Activated T-cell treated with anti-CD3 and anti-CD28 coated beads, Interleukin-2, amount 50 U/mL, for 4 hours (primary cell): Measurements from ENCODE around the gene BTBD9. TPM values are rescaled to one million over a fixed set of nuclear protein-coding genes. Genes with fewer than 3 reads are reported as not detected.

Experiments
- ATAC-seq, 2 donors: fragments of 200-7000 bp; cut with Tn5 transposase; one replicate each; pipeline ENCODE4 v1.10.0; 2021
- DNase-seq: peaks from one replicate; pipeline ENCODE4 v3.0.0-alpha.2; 2020
- H3K27me3 Mint-ChIP-seq: one replicate; pipeline ENCODE4 v1.8.0; 2021; ENCODE audit warnings: low read depth, mixed read lengths
- H3K36me3 Mint-ChIP-seq: one replicate; pipeline ENCODE4 v1.8.0; 2022; ENCODE audit warnings: mixed read lengths; ENCODE audit not compliant: insufficient read depth
- H3K4me1 Mint-ChIP-seq: one replicate; pipeline ENCODE4 v1.8.0; 2021; ENCODE audit warnings: low read depth, mixed read lengths
- H3K4me3 Mint-ChIP-seq: one replicate; pipeline ENCODE4 v1.8.0; 2021; ENCODE audit warnings: mild to moderate bottlenecking, moderate library complexity, mixed read lengths
- H3K9me3 Mint-ChIP-seq: one replicate; pipeline ENCODE4 v1.8.0; 2021; ENCODE audit warnings: mixed read lengths
- total RNA-seq, 3 donors: library from RNA; stranded (reverse); gene quantifications; one replicate each; pipeline ENCODE4 v1.2.1, GENCODE V29; 2021

The BTBD9 gene
- total RNA-seq, 3 donors from 2014 or later, result 13.1 to 22.9 (median 15.5) TPM

DNA sequence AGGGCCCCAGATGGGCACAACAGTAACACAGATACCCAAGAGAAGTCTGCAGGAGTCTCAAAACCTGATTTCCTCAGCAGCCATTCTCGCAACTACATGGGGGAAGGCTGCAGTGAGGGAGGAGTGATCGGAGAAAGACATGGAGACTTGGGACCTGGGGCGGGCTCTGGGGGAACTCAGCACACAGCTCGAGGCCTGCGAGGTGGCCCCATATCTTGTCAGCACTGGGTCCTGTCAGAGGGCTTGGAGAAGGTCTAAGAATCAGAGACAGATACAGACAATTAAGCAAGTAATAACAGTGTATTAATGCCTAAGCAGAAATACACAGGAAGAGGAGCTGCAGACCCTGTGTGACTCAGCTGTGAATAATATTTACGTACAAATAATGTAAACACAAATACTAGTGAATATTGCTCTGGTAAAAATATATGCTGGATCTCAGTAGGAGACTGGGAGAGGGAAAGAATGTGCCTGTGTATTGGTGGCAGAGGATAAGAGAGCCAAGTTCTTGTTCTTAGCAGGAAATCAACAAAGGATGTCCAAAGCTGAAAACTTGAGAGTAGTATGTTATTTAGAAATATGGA, 484.0 kb downstream of the BTBD9 start:
- DNase-seq (no peak), ATAC-seq (no peak)
- Mint-ChIP-seq H3K36me3 (peaks cover 12% of the 10 kb centered on the region), H3K4me3 (no peak overlapping the region), H3K27me3 (no peaks in the 10 kb centered on the region), H3K4me1 (no peaks in the 10 kb centered on the region), H3K9me3 (no peaks in the 10 kb centered on the region)

DNA sequence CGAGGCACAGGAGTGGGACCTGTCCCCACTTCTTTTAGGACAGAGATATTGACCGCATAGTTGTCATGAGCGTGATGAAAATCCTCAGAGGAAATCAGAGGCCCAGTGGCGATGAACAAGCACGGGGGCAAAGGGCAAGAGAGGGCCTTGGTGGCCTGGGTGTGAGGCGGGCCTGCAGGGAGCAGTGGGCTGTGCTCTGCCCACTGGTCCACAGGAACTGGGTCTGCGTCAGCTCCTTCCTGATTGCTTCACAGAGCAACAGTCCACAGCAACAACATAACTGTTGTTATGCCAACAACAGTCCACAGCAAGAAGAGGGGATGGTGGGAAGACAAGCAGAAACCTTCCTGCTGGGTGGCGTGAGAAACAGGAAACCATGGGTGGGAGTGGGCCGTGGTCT, 484.6 kb downstream of the BTBD9 start:
- H3K4me1 Mint-ChIP-seq, result no peaks in the 10 kb centered on the region
- no peaks in the 10 kb centered on the region for H3K27me3 Mint-ChIP-seq
- no peak overlapping the region for H3K4me3 Mint-ChIP-seq
- no peaks in the 10 kb centered on the region for H3K9me3 Mint-ChIP-seq
- DNase-seq, result no peak
- no peak for ATAC-seq
- H3K36me3 Mint-ChIP-seq, result peaks cover 7% of the 10 kb centered on the region

GRCh38 chr6:38154731-38155130, 485.0 kb downstream of the BTBD9 start:
- H3K4me1 Mint-ChIP-seq, result no peaks in the 10 kb centered on the region
- no peak for DNase-seq
- peaks cover 5% of the 10 kb centered on the region for H3K36me3 Mint-ChIP-seq
- no peaks in the 10 kb centered on the region for H3K9me3 Mint-ChIP-seq
- H3K27me3 Mint-ChIP-seq, result no peaks in the 10 kb centered on the region
- no peak for ATAC-seq
- H3K4me3 Mint-ChIP-seq, result no peak overlapping the region

DNA sequence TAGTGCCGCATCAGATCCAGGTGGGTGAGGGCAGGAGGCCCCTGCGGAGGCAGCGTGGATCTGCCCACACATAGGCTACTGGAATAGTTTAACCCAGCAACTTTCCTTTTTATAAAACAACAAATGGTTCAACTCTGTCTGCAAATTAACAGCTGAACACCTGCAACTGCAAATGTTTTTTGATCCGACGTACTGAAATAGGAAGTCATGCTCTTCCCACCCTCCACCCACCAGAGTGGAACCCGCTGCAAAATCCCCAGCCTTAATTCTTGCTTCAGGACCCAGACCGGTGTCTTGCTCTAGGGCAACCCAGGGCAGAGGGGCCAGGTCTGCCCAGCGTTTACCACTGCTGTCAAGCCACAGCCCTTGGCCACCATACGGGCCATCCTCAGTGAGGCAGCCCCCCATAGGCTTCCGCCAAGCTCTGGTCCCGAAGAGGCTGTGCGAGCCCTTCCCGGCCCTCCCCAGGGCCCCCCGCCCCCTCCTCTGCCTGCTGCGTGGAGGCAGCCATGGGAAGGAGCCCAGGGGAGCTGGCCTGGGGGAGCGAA, 485.9 kb downstream of the BTBD9 start:
- ATAC-seq (no peak), DNase-seq (no peak)
- Mint-ChIP-seq H3K36me3 (peaks cover 5% of the 10 kb centered on the region), H3K9me3 (no peaks in the 10 kb centered on the region), H3K27me3 (no peaks in the 10 kb centered on the region), H3K4me1 (no peaks in the 10 kb centered on the region), H3K4me3 (no peak overlapping the region)

- Mint-ChIP-seq H3K36me3 (no peaks in the 10 kb centered on the region), H3K4me3 (no peak overlapping the region), H3K9me3 (no peaks in the 10 kb centered on the region)
Measured at GRCh38 chr6:38153076-38153797, 486.5 kb downstream of the BTBD9 start.

GRCh38 chr6:38152620-38153019, 487.1 kb downstream of the BTBD9 start:
- ATAC-seq, result no peak
- Mint-ChIP-seq H3K4me1 (no peaks in the 10 kb centered on the region), H3K4me3 (no peak overlapping the region), H3K36me3 (no peaks in the 10 kb centered on the region), H3K9me3 (no peaks in the 10 kb centered on the region), H3K27me3 (no peaks in the 10 kb centered on the region)
- DNase-seq, result no peak

More at GRCh38 chr6:38153076-38153797, 486.5 kb downstream of the BTBD9 start:
- no peak for DNase-seq
- Mint-ChIP-seq H3K27me3 (no peaks in the 10 kb centered on the region), H3K4me1 (no peaks in the 10 kb centered on the region)
- no peak for ATAC-seq

GRCh38 chr6:38151580-38152500, 487.9 kb downstream of the BTBD9 start:
- Mint-ChIP-seq H3K36me3 (no peaks in the 10 kb centered on the region), H3K4me1 (peaks cover 3% of the 10 kb centered on the region), H3K9me3 (no peaks in the 10 kb centered on the region), H3K4me3 (no peak overlapping the region), H3K27me3 (no peaks in the 10 kb centered on the region)
- no peak for ATAC-seq
- no peak for DNase-seq

DNA sequence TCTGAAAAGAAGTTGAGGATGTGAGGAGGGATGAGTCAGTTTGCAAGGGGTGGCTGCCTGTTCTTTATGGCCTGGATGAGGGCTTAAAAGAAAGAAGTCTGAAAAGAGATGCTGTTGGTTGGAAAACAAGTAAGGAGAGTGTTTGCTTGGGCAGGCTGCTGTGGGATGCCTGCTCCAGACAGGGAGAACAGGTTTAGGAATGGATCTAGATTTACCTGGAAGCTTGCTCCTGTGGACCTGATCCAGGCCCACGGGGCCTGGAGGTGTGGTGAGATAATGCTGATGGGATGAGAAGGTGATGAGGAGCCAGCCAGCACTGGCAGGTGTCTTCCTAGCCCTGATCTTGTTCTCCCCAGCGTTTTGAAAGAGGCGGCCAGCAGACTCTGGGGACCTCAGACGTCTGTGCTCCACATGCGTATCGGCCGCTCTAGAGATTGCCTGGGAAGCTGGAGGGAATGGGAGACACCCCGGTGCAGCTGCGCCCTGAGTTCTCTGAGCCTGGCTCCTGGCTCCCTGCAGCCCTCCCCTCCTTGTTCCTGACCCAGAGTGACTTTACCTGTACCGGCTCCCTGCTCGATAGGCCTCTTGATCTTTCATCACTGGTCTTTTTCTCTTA, 488.9 kb downstream of the BTBD9 start:
- H3K4me3 Mint-ChIP-seq, result no peak overlapping the region
- no peaks in the 10 kb centered on the region for H3K9me3 Mint-ChIP-seq
- peaks cover 6% of the 10 kb centered on the region for H3K4me1 Mint-ChIP-seq
- DNase-seq (no peak), ATAC-seq (no peak)
- H3K36me3 Mint-ChIP-seq, result peaks cover 1% of the 10 kb centered on the region
- H3K27me3 Mint-ChIP-seq, result no peaks in the 10 kb centered on the region

DNA sequence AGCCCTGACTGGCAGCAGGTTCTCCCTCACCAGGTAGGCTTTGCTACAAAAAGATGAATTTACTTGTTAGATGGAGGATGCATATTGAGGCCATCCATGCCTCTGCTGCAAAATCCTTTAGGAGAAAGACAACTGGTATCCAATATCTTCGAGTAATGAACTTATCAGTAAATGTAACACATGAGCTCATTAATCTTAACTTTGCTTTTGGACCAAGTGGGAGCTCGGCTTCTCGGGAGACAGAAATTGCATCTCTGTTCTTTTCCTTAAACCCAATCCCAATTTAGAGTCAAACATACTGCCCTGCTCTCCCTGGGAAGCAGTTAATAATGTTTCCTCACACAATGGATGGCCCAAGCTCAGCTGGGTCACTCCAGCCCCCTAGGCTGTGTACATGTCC, 489.7 kb downstream of the BTBD9 start:
- Mint-ChIP-seq H3K27me3 (no peaks in the 10 kb centered on the region), H3K4me1 (peaks cover 9% of the 10 kb centered on the region), H3K9me3 (no peaks in the 10 kb centered on the region), H3K36me3 (peaks cover 3% of the 10 kb centered on the region), H3K4me3 (no peak overlapping the region)
- ATAC-seq, result no peak
- no peak for DNase-seq

- Mint-ChIP-seq H3K27me3 (no peaks in the 10 kb centered on the region), H3K36me3 (peaks cover 6% of the 10 kb centered on the region), H3K4me1 (peaks cover 9% of the 10 kb centered on the region), H3K9me3 (no peaks in the 10 kb centered on the region), H3K4me3 (no peak overlapping the region)
- ATAC-seq (no peak), DNase-seq (no peak)
Measured at GRCh38 chr6:38149531-38149930, 490.2 kb downstream of the BTBD9 start.

DNA sequence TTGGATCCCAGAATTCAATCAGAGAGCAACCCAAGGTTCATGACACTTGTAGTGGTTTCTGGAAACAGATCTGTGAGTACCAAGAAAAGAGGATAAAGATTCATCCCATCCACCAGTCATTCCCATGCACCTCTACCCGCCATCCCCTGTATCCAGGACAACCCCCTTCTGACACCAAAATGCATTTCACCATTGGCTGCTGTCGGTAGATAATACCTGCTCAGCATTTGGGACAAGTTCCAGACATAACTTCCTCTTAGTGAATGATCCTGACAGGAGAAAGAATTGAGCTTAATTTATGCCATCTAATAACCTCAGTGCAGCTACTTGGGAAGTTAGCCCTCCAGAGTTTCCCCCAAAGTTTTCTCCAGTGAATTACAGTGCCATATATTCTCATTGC, 491.1 kb downstream of the BTBD9 start:
- ATAC-seq (no peak), DNase-seq (no peak)
- Mint-ChIP-seq H3K9me3 (no peaks in the 10 kb centered on the region), H3K36me3 (peaks cover 6% of the 10 kb centered on the region), H3K27me3 (no peaks in the 10 kb centered on the region), H3K4me3 (no peak overlapping the region), H3K4me1 (peaks cover 9% of the 10 kb centered on the region)

GRCh38 chr6:38146734-38147027, 493.0 kb downstream of the BTBD9 start:
- no peak overlapping the region for H3K4me3 Mint-ChIP-seq
- no peaks in the 10 kb centered on the region for H3K9me3 Mint-ChIP-seq
- ATAC-seq, result no peak
- H3K4me1 Mint-ChIP-seq, result peaks cover 9% of the 10 kb centered on the region
- no peak for DNase-seq
- H3K36me3 Mint-ChIP-seq, result peaks cover 6% of the 10 kb centered on the region
- no peaks in the 10 kb centered on the region for H3K27me3 Mint-ChIP-seq

DNA sequence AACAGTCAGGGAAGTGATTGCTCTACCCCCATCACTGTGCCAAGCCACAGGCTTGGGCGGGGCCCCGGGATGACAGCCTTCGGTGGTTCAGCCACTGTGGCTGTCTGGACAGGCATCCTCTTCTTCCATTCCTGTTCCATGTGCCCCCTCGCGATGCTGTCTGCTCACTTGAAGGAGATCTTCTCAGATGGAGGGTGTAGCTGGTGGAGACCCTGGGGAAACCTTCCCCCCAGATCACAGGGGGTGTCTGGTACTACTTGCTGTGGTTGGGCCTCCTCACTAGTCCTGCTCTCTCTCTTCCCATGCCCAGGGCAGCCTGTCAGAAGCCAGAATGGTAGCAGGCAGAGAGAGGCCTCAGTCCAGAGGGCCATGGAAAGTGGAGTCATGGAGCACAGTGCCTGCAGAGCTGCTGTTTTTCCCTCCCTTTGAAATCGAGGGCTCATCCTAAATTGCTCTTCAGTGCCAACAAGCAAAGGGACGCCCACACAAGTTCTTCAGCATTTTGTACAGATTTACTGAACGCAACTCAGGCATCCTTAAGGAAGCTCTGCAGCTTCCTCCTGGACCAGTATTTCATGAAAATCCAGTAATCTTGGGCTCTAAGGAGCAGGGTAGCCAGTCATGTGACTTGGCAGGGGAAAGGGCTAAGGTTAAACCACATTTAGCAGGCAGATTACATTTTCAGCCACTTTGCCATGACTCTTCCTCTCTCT, 493.6 kb downstream of the BTBD9 start:
- ATAC-seq (no peak), DNase-seq (no peak)
- Mint-ChIP-seq H3K27me3 (no peaks in the 10 kb centered on the region), H3K4me3 (no peak overlapping the region), H3K4me1 (peaks cover 12% of the 10 kb centered on the region), H3K36me3 (peaks cover 9% of the 10 kb centered on the region), H3K9me3 (no peaks in the 10 kb centered on the region)
